Measurements from ENCODE around the gene APOL1. TPM values are rescaled to one million over a fixed set of nuclear protein-coding genes. Genes with fewer than 3 reads are reported as not detected.
A peak's percentile ranks its signal among the peaks of the same experiment; 100 is the strongest.

APOL1 gene
- total RNA-seq, 1 donor from 2014 or later: 0.12 TPM

DNA sequence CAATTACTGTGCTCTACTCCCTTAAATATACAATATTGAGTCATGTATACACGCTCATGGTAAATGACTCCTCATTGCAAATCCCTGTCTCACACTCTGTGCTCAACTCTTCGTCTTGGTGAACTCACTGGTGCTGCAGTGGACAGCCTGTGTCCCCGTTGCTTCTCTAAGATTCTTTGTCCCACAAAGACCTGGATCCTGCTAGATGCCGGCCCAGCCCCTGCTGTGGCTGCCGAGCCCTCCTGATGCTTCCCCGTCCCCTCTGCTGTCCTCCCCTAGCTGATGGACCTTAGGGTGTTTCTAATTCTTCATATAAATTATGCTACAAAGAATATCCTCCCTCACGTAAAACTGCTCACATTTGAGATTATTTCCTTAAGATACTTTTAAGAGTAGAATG lies 19.1 kb upstream of the APOL1 start:
- peaks cover 32% of the 10 kb centered on the region for H3K4me1 Mint-ChIP-seq (ENCODE audit: low read depth)
- H3K9me3 Mint-ChIP-seq (ENCODE audit: low read depth): peaks cover 10% of the 10 kb centered on the region
- H3K27ac Mint-ChIP-seq: no peak overlapping the region

DNA sequence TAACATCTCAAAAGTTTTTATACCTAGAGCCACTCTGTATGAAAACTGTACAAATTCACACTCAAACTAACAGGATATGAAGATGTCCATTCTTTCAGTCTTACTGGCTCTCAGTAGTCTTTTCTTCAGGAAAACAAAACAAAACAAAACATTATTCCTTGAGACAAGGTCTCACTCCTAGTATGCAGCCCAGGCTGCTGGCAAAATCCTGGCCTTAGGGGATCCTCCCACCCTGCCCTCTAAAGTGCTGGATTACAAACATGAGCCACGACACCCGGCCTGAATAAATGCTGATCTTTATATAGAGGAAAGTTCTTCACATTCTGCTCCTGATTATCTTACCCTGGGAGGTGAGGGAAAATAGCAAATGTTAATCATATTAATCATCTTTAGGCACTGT lies 18.7 kb upstream of the APOL1 start:
- peaks cover 33% of the 10 kb centered on the region for H3K4me1 Mint-ChIP-seq (ENCODE audit: low read depth)
- no peaks in the 10 kb centered on the region for H3K27me3 Mint-ChIP-seq
- TF ChIP-seq, protein P1, sequence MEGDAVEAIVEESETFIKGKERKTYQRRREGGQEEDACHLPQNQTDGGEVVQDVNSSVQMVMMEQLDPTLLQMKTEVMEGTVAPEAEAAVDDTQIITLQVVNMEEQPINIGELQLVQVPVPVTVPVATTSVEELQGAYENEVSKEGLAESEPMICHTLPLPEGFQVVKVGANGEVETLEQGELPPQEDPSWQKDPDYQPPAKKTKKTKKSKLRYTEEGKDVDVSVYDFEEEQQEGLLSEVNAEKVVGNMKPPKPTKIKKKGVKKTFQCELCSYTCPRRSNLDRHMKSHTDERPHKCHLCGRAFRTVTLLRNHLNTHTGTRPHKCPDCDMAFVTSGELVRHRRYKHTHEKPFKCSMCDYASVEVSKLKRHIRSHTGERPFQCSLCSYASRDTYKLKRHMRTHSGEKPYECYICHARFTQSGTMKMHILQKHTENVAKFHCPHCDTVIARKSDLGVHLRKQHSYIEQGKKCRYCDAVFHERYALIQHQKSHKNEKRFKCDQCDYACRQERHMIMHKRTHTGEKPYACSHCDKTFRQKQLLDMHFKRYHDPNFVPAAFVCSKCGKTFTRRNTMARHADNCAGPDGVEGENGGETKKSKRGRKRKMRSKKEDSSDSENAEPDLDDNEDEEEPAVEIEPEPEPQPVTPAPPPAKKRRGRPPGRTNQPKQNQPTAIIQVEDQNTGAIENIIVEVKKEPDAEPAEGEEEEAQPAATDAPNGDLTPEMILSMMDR (IDR thresholded peaks at IDR 0.05; ENCODE audit: unreplicated experiment): no peak
- DNase-seq (ENCODE audit: low spot score, unreplicated experiment): no peak
- peaks cover 14% of the 10 kb centered on the region for H3K36me3 Mint-ChIP-seq (ENCODE audit: insufficient read depth)
- peaks cover 10% of the 10 kb centered on the region for H3K9me3 Mint-ChIP-seq (ENCODE audit: low read depth)
- no peak overlapping the region for H3K4me3 Mint-ChIP-seq (ENCODE audit: low read depth)
- no peak overlapping the region for H3K27ac Mint-ChIP-seq

More for the DNA sequence above, 19.1 kb upstream of the APOL1 start:
- TF ChIP-seq, protein P1 (IDR thresholded peaks at IDR 0.05; ENCODE audit: unreplicated experiment): no peak
- Mint-ChIP-seq H3K27me3 (no peaks in the 10 kb centered on the region), H3K4me3 (ENCODE audit: low read depth) (no peak overlapping the region), H3K36me3 (ENCODE audit: insufficient read depth) (peaks cover 14% of the 10 kb centered on the region)
- no peak for DNase-seq (ENCODE audit: low spot score, unreplicated experiment)

DNA sequence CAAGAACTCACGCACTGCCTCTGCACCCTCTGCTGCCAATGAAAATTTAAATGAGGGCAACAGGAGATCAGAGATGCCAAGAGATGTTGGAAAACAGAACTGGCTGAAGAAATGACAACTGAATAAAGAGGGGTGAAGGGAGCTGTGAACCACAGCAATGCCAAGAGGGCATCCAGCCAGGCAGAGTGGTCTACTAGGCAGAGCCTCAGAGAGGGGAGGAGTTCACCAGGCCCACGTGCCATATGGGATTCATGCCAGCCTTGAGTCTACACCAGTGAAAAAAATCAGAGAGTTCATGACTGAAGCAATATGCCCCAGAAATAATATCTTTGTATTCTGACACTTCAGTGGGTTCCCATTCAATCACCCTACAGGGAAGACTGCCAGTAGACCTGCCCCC lies 18.0 kb upstream of the APOL1 start:
- Mint-ChIP-seq H3K4me1 (ENCODE audit: low read depth) (peaks cover 31% of the 10 kb centered on the region), H3K4me3 (ENCODE audit: low read depth) (no peak overlapping the region), H3K9me3 (ENCODE audit: low read depth) (peaks cover 10% of the 10 kb centered on the region), H3K36me3 (ENCODE audit: insufficient read depth) (peaks cover 14% of the 10 kb centered on the region), H3K27me3 (no peaks in the 10 kb centered on the region), H3K27ac (no peak overlapping the region)
- no peak for DNase-seq (ENCODE audit: low spot score, unreplicated experiment)
- TF ChIP-seq, protein P1 (IDR thresholded peaks at IDR 0.05; ENCODE audit: unreplicated experiment): no peak

DNA sequence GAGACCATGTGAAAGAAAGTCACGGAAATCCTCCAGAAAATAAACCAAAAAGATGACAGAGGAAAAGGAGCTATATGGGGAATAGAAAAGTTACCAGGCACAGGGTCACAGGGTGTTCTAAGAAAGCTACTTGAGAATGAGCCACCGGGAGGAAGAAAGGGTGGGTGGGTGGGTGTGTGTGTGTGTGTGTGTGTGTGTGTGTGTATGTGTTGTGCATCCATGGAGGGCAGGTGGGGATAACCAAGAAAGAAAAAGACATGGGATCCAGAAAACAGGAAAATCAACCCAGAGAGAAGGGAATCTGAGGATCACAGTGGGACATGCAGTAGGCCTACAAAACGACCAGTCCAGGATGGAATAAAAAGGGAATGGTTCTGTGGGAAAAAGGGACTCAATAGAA lies 17.3 kb upstream of the APOL1 start:
- Mint-ChIP-seq H3K36me3 (ENCODE audit: insufficient read depth) (peaks cover 14% of the 10 kb centered on the region), H3K4me1 (ENCODE audit: low read depth) (peaks cover 32% of the 10 kb centered on the region), H3K27ac (no peak overlapping the region), H3K9me3 (ENCODE audit: low read depth) (peaks cover 10% of the 10 kb centered on the region), H3K4me3 (ENCODE audit: low read depth) (peak overlapping the region; percentile 6), H3K27me3 (no peaks in the 10 kb centered on the region)
- TF ChIP-seq, protein P1 (IDR thresholded peaks at IDR 0.05; ENCODE audit: unreplicated experiment): no peak
- DNase-seq (ENCODE audit: low spot score, unreplicated experiment): no peak

DNA sequence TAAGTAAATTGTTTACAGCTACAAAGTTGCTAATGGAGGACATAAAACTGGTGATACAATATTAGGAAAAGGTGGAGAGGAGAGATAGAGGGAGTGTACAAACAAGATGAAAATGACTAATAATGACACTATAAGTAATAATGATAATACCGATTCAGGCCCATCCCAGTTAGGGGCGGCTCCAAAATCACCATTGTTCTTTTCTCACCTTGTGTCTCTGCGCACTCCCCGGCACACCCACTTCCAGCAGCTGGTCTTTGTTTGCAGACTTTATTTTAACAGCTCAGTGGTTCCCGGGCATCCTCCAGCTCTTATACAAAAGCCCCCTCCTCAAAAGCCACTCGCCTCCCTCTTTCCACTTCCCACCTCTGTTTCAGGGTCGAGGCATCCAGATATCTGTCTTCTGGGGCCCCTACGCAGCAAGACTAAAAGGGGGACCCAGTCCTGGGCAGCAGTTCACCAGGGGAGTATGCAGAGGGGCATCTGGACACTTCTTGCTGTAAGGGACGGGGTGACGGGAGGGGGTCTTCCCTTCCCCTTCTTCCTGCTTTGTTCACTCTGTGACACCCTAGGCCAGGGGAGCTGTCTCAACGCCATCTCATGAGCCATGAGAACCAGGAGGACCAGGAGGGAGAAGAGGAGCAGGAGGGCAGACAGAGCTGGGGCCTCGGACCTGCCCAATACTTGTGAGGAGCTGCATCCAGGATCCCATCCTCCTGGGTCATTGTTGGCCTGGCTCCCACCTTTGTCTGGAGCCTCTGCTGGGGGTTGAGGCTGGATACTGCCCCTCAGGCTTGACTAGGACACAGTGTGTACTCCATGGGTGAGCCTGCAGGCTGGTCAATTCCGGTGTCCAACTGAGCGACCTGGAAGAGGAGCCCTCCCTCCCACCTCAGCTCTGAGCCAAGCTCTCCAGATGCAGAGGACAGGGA lies 16.3 kb upstream of the APOL1 start:
- Mint-ChIP-seq H3K9me3 (ENCODE audit: low read depth) (peaks cover 10% of the 10 kb centered on the region), H3K36me3 (ENCODE audit: insufficient read depth) (peaks cover 14% of the 10 kb centered on the region), H3K4me3 (ENCODE audit: low read depth) (peak overlapping the region; percentile 12), H3K27ac (no peak overlapping the region), H3K4me1 (ENCODE audit: low read depth) (peaks cover 32% of the 10 kb centered on the region), H3K27me3 (no peaks in the 10 kb centered on the region)
- TF ChIP-seq, protein P1 (IDR thresholded peaks at IDR 0.05; ENCODE audit: unreplicated experiment): no peak
- DNase-seq (ENCODE audit: low spot score, unreplicated experiment): no peak
